Cardiac septum (tissue), 1 donor: ENCODE data around the gene INPP5D. TPM values are rescaled to one million over a fixed set of nuclear protein-coding genes. Genes with fewer than 3 reads are reported as not detected.
"Not testable (repeated sequence)": the region's sequence is repeated elsewhere in the genome, so short reads cannot be mapped to it uniquely, and the experiment has no call there.

Source experiments
- DNase-seq: peaks from one replicate; pipeline ENCODE4 v3.0.0-alpha.2; 2020; ENCODE audit warnings: low spot score
- intact Hi-C: fragments of 100-400 bp; cut with DNase I; formaldehyde crosslinking; loops from one replicate; pipeline ENCODE4 v1.14.0; 2022
- total RNA-seq: library from RNA; stranded (reverse); fragmentation: NEBNext Ultra II Directional; extraction: Animal tissue kit (Norgen Biotek cat#: 25700); gene quantifications from one replicate; pipeline ENCODE4 v1.2.1, GENCODE V29; 2021
- donor health status: DM: no; HTN: no; CAD: no.

INPP5D gene
- total RNA-seq, 1 donor from 2014 or later: 6.2 TPM

DNA sequence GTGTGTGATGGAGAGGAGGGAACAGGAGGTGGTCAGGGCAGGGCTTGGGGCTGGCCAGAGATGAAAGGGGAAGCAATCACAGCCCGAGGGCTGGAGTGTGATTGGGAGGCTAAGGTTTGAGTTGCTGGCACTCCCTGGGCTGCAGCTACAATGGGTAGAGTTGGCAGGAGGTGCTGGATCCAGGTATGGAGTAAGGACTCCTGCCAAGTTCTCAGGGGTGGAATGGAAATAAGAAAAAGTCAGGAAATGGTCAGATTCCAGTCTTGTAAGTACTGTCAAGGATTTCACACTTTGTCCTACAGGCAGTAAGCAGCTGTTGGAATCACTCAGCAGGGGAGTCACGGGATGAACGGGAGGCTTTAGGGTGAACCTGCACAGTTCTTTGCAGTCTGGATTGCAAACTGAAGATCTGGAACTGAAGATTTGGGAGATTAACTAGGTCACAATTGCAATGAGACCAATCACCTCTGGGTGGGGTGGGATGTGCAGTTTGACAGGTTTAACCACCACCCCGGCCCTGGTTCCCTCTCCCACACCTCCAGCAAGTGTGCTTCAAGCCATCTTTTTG, 10.9 kb upstream of the INPP5D start:
- intact Hi-C loops: no loop called here
- DNase-seq: no peak

DNA sequence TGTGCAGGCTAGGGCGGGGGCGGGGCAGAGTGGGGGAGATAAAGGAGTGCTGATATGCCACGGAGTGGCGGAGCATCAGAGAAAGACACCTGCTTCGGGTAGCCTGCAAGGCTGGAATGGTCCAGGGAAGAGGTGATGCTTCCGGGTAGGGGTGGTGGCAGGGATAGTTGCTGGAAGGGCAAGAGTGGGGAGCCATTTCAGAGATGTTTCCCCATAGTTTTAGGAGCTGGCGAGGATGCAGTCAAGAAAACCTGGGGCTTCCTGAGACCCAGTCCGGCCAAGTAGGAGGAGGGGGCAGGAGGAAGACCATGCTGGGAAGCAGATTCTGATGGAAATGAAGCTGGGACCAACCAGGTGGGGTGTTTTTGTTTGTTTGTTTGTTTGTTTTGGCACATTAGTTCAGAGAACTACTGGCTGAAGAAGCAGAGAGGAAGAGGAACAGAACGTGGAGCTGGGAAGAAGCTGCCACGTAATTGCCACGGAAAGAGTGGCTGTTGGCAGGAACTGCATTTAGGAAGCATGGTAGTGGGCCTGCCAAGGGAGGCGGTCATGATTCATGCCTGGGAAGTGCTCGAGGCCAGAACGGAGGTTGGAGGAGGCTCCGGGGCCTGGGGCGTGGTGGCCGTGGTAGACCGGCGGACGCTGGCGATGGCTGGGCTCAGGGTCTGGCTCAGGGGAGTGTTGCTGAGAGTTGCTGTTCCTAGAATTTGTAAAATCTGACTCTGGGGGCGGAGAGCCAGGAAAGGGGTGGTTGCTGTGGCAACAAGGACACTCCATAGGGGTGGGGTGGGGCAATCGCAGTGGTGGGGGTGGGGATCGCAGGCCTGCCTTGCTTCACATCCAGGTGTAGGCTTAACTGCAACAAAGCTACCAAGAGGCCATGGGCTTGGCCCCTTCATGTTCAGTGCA, 8.6 kb upstream of the INPP5D start:
- peak; percentile 89 for DNase-seq
- intact Hi-C loops: loop anchor here (10.0 kb wide), 1 partner anchor 357 kb away; the partner anchor contains the start of gene GIGYF2

DNA sequence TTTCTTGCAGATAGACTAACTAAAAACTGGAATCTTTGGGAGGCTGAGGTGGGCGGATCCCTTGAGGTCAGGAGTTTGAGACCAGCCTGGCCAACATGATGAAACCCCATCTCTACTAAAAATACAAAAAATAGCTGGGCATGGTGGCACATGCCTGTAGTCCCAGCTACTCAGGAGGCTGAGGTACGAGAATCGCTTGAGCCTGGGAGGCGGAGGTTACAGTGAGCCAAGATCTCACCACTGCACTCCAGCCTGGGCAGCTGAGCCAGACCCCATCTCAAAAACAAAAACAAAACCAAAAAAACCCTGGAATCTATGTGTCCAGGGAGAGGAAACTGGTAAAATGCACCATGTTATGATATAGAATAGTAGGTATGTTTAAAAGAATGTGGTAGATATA, 7.6 kb upstream of the INPP5D start:
- DNase-seq: not testable (repeated sequence)
- intact Hi-C loops: loop anchor here (10.0 kb wide), 1 partner anchor 358 kb away; the partner anchor contains the start of gene GIGYF2

GRCh38 chr2:233053928-233054784, 6.0 kb upstream of the INPP5D start:
- no peak for DNase-seq
- intact Hi-C loops: loop anchor here (10.0 kb wide), 1 partner anchor 359 kb away; the partner anchor contains the start of gene GIGYF2

DNA sequence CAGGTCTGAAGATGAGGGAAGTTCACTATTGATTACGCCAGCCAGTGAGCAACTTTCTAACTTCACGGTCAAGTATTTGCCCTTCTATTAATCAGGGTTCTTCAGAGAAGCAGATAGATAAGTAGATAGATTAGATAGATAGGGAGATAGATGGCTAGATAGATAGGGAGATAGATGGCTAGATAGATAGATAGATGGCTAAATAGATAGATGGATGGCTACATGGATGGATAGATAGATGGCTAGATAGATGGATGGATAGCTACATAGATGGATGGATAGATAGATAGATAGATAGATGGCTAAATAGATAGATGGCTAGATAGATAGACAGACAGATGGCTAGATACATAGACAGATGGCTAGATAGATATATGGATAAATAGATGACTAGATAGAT, 4.8 kb upstream of the INPP5D start:
- intact Hi-C loops: loop anchor here (10.0 kb wide), 1 partner anchor 361 kb away; the partner anchor contains the start of gene GIGYF2

DNA sequence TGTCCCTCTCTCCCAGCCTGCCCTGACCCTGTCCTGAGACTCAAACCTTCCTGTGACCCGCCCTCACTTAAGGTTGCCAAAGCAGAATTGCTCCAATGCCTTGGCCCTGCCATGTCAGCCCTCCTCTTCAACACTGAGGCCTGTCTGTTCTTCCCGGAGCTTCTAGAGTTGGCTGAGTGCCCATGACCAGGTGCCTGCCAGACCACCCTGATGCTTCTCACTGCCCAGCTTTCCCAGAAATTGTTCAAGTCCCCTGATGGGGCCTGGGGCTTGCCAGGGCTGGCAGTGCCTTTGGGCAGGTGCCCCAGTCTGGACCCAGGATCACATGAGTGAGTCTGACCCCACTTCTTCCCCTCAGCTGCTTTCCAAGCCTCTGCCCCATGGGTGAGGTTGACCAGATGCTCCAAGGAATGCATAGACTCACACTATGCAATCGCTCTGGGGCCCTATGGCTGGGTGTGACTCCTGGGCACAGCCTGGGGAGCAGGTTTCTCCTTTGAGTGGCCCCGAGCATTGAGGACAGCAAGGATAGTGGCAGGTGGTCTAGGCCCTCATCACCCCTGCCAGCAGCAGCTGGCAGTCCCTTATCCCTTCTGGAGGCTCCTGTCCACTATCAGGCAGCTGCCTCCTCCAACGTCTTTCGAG, 3.1 kb upstream of the INPP5D start:
- DNase-seq: no peak
- intact Hi-C loops: loop anchor here (10.0 kb wide), 1 partner anchor 362 kb away; the partner anchor contains the start of gene GIGYF2

More for the DNA sequence above, 4.8 kb upstream of the INPP5D start:
- no peak for DNase-seq

- intact Hi-C loops: loop anchor here (10.0 kb wide), 1 partner anchor 364 kb away; the partner anchor contains the start of gene GIGYF2
Observed at GRCh38 chr2:233058717-233059546, 1.2 kb upstream of the INPP5D start.

DNA sequence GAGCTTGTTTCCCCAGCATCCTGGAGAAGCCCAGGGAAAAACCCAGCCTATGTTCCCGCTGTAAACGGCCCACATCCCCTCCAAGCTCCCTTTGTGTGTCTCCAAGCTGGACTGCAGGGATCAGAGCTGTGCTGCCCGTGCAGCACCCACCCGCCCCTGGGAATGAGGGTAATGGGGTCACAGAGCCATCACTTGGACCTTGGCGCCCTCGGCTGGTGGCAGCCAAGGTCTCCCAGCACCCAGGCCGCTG, 670 bp upstream of the INPP5D start:
- intact Hi-C loops: loop anchor here (10.0 kb wide), 1 partner anchor 365 kb away; the partner anchor contains the start of gene GIGYF2
- DNase-seq: no peak

More at GRCh38 chr2:233058717-233059546, 1.2 kb upstream of the INPP5D start:
- peak; percentile 17 for DNase-seq

- intact Hi-C loops: no loop called here
Observed at GRCh38 chr2:233060501-233060979, 398 bp downstream of the INPP5D start.

GRCh38 chr2:233060980-233061590, 943 bp downstream of the INPP5D start:
- intact Hi-C loops: no loop called here
- no peak for DNase-seq

More at GRCh38 chr2:233060501-233060979, 398 bp downstream of the INPP5D start:
- DNase-seq: no peak

- DNase-seq: peak; percentile 85
- intact Hi-C loops: no loop called here
Observed at GRCh38 chr2:233061591-233062450, 1.7 kb downstream of the INPP5D start.

DNA sequence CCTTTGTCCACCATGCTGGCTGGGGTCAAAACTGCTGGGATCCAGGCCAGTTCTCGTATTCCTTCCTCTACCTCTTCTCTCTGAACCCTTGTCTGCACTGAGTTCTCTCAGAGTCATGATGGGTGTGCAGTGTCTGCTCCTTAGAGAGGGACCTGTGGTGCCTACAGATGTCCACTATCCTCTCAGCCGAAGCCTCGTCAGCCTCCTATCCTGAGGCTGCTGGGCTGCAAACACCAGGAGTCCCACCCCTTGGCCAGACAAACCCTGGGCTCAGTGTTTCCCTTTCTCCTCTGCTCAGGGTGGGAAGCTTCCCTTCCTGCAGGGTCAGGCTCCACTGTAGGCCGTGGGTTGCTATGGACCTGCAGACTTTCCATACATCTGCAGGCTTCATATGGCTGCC, 2.3 kb downstream of the INPP5D start:
- no peak for DNase-seq
- intact Hi-C loops: no loop called here

- intact Hi-C loops: no loop called here
- DNase-seq: no peak
Observed at GRCh38 chr2:233062946-233063268, 2.8 kb downstream of the INPP5D start.

GRCh38 chr2:233063269-233063975, 3.3 kb downstream of the INPP5D start:
- intact Hi-C loops: no loop called here
- DNase-seq: no peak

DNA sequence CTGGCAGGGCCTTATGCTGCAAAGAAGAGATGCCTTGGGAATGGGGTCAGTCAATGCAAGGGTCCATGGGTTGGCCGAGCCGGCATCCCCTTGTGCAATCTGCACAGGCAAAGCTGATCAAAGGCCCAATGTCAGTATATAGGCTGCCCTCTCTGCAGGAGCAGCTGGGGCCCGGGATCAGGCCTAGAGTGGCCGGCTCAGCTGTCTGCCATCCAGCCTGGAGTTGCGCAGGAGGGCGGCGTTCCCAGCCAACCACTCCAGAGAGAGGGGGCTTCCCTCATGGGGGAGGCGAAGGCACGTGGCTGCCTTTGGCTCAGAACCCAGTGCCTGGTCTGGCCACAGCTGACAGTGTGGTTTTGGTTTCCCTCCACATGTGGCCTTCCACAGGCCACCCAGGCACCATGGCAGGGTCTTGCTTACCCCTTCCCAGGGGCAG, 3.9 kb downstream of the INPP5D start:
- DNase-seq: peak; percentile 70
- intact Hi-C loops: no loop called here

- intact Hi-C loops: no loop called here
- peak; percentile 71 for DNase-seq
Observed at GRCh38 chr2:233064530-233065199, 4.5 kb downstream of the INPP5D start.
